Nucleus accumbens (tissue), 56 donors: ENCODE results near the gene KLHL36.
A peak's percentile ranks its signal among the peaks of the same experiment; 100 is the strongest.
"Not testable (repeated sequence)": the region's sequence is repeated elsewhere in the genome, so short reads cannot be mapped to it uniquely, and the experiment has no call there.

Experiments used
- DNase-seq, 56 donors: peaks; one replicate each; lab custom pipeline; 2025; lab: John Stamatoyannopoulos, UW

KLHL36 gene

DNA sequence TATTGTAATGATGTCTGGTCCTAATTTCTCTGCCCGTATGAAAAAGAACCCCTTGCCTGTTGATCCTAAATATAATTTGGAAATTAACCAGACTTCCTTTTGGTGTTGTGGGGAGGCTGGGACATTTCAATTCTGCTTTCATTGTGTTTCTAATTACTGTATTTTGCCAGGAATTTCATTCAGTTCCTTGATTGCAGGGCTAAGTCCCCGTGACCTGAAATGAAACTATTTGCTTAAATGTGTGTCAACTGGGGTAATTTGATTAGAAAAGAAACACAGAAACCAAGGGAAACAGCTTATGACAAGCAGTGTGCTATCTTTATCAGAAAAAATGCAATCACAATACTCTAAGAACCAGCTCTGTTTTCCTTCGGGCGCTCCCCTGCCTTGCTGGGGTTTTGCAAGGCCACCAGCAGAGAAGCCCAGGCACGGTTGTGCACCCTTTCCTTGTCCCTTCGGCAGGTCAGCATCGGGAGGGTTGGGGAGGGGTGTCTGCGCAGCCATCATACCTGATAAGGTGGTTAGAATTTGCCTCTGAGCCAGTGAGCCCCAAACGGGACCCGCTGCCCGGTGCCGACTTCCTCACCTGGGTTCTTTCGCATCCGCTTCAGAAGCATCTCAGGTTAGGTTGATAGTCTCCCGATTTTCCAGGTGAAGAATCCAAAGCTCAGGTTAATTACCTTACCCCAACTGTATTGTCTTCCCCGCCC lies 19.4 kb downstream of the KLHL36 start:
- no peak for DNase-seq

DNA sequence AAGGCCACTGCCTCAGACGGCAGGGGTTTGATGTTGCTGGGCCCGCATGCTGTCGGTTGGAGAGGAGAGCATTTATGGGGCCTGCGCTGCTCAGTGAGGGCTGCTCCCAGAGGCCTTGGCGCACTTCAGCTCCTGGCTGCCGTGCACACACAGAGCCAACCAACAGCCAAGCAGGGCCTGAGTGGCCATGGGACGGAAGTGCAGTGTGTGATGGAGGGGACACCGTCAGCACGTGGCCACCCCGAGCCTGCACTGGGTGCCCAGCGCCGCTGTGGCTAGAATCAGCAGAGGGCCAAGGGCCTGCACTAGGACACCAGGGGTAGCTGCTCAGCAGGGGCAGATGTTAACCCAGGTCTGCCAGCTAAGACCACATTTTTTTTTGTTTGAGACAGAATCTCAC lies 21.8 kb downstream of the KLHL36 start:
- no peak for DNase-seq

DNA sequence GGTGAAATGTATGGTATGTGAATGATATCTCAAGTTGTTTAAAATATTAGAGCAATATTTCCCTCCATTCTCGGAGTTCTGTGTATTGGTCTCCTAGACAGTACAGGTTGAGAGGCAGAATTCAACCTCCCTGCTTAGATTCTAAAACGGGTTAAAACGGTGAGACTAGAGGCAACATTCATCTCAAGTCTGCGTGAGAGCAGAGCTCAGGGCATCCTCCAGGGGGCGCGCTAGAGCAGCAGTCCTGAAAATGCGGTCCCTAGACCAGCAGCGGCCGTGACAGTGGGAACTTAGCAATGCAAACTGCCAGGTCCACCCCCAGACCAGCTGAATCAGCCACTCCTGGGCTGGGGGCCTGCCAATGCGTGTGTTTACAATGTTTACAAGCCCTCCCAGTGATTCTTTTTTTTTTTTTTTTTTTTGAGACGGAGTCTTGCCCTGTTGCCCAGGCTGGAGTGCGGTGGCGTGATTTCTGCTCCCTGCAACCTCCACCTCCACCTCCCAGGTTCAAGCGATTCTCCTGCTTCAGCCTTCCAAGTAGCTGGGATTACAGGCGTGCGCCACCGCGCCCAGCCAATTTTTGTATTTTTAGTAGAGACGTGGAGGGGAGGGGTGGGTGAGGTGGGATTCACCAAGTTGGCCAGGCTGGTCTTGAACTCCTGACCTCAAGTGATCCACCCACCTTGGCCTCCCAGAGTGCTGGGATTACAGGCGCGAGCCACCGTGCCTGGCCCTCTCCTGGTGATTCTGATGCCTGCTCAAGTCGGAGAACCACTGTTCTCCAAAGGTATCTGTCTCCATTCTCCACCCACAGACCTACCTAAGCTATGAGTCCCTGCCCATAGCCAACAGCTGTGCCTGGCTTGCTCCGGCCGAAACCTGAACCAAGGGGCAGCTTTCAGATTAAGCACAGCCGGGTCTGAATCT lies 24.2 kb downstream of the KLHL36 start:
- peak in 45 of 56 donors; percentile 1 to 81 (median 35) for DNase-seq

DNA sequence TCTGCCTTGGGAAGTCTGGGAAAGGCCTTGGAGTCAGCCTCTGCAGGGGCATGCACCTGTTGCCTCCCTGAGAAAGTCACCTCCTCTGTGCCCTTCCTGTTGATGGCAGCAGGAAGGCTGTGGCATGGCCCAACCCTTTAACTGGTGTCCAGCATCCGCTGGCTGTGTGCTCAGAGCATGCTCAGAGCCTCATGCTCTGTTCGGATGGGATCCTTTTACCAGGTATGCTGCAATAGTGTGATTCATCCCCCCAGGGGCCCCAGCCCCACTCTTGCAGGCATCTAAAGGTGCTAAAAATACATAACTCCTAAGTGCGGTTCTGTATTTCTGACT lies 24.9 kb downstream of the KLHL36 start:
- DNase-seq: no peak

DNA sequence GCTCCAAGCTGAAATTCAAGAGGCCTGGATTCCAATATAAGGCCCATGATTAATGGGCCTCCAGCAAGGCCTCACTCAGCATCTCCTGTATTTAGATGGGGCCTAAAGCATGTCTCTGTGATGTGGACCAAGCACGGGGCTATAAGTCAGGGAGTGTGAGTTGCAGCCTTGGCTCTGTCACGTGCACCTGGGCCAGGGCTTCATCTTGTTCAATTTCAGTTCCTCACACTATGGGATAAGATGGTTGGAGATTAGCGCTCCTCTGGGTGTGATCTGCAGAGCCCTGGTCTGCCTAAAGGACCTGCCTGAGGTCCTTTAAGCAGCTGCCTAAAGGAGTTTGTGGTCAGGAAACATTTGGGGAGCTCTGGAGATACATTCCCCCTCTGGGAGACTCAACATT lies 25.2 kb downstream of the KLHL36 start:
- DNase-seq: no peak

DNA sequence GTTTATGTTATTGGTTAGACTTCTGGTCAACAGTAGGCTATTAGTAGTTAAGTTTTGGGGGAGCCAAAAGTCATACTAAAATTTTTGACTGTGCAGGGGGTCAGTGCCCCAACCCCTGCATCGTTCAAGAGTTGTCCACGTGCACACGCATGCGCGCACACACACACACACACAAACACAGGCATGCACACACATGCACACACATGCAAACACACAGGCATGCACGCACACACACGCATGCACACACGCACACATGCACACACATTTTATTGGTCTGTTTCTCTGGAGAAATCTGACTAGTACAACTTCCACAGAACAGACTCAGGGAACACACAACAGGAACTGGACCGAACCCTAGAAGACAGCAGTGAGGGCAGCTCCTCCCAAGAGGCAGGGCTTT lies 27.1 kb downstream of the KLHL36 start:
- no peak for DNase-seq

DNA sequence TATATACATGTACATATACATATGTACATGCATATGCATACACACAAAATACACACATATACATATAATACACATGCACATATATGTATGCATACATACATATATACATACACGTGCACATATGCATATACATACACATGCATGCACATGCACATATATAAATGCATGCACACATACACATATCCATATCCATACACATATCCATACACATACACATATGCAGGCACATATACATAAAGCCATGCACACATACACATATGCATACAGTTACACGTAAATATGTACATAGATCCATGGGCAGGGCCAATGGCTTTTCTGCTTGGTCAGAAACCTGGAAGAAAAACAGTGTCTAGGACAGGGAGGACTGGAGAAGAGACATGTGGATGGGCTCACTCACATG lies 27.6 kb downstream of the KLHL36 start:
- DNase-seq: no peak

DNA sequence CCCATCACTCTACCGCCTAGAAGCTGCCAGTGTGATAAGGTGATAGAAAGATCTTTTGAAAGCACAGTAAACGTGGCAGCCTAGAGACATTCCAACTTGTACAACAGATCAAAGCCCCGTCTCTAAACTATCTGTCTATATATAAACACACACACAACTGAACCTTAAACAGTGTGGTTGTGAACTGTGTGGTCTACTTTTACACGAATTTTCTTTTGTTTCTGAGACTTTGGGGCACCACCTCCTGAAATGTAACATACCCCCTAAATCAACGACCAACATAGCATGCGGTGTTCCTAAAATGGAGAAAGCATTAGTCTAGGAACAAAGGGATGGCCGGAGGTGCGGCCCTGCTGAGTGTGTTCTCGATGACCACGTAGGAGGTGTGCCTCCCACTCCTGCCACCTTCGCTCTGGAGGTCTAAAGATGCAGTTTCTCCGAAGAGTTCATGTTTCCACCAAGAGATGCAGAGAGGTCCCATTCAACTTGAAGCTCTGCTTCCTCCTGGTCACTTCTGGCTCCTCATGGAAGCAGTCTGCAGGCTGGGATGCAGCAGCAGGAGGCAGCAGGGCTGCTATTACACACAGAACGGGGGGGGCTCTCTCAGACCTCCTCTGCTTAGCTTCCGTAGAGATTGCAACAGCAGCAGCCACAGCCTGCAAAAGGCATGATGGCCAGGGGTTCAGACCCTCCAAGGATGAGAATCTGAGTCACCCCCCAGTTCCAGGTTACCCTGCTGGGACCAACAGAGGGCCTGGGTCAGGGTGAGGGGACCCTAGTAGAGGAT lies 28.9 kb downstream of the KLHL36 start:
- DNase-seq: no peak

DNA sequence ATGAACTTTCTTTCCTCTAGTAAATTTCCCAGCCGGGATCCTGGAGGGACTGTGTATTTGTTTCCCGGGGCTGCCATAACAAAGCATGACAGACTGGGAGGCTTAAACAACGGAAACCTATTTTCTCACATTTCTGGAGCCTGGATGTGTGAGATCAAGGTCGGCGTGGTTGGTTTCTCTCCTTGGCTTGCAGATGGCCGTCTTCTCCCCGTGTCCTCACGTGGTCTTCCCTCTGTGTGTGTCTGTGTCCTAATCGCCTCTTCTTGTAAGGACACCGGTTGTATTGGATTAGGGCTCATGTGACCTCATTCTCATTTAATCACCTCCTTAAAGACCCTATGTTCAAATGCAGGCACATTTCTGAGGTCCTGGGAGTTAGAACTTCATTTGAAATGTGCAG lies 29.5 kb downstream of the KLHL36 start:
- no peak for DNase-seq

DNA sequence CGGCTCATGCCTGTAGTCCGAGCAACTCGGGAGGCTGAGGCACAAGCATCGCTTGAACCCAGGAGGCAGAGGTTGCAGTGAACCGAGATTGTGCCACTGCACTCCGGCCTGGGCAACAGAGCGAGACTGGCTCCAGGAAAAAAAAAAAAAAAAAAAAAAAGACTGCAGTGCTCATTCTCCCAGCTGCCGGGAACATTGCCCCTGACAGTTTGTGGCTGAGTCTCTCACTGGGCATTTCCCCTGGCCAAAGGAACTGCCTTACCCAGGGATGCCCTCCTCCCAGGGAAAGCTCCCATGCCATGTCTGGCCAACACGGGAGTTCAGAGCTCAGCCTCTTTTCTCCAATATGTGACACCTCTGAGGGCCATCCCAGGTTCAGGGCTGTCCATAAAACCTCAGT lies 30.2 kb downstream of the KLHL36 start:
- DNase-seq: no peak

DNA sequence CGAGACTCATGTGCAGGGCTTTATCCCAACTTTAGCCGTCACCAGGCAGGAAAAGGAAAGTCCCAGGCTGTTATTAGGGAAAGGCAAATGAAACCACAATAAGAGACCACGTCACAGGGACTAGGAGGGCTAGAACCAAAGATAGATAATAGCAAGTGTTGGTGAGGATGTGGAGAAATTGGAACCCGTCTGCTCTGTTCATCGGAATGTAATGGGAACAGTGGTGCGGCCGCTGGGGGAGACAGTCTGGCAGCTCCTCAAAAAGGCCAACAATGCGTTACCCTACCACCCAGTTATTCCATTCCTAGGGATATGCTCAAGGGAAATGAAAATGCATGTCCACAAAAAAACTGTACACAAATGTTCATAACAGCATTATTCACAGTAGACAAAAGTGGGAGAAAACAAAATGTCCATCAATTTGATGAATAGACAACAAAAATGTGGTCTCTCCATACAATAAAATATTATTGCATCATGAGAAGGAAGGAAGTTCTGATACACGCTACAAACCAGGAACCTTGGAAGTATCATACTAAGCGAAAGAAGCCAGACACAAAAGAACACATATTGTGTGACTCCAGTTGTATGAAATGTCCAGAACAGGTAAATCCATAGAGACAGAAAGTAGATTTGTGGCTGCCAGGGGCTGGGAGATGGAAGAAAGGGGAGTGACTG lies 32.0 kb downstream of the KLHL36 start:
- DNase-seq: no peak

DNA sequence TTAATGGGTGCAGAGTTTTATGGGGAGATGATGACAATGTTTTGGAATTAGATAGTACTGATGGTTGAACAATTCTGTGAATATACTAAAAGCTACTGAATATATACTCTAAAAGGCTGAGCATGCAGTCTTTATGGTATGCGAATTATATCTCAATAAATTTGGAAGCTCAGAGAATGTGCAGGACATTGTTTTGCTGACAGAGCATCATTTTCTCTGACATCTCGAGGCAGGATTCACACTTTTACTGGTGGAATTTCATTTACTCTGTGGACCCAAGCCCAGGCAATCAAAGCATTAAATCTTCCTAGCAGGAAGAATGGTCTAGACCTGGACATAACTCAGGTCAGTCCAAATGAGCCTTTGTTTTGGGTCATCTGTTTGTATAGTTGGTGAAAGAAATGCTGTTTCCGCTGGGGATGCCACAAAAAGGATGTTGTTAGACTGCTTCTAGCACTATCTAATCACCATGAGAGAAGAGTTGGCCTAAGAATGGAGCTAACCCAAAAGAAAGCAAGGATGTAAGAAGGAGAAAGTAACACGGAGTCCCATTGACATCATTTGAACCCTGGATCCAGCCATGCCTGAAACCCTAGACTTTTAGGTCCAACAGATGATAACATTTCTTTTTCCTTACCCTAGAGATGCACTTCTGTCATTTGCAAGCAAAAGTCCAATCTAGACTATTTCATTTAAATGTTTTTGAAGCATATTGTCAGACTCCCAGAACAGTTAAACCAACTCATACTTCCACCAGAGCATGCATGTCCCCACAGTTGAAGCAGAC lies 32.7 kb downstream of the KLHL36 start:
- no peak for DNase-seq

DNA sequence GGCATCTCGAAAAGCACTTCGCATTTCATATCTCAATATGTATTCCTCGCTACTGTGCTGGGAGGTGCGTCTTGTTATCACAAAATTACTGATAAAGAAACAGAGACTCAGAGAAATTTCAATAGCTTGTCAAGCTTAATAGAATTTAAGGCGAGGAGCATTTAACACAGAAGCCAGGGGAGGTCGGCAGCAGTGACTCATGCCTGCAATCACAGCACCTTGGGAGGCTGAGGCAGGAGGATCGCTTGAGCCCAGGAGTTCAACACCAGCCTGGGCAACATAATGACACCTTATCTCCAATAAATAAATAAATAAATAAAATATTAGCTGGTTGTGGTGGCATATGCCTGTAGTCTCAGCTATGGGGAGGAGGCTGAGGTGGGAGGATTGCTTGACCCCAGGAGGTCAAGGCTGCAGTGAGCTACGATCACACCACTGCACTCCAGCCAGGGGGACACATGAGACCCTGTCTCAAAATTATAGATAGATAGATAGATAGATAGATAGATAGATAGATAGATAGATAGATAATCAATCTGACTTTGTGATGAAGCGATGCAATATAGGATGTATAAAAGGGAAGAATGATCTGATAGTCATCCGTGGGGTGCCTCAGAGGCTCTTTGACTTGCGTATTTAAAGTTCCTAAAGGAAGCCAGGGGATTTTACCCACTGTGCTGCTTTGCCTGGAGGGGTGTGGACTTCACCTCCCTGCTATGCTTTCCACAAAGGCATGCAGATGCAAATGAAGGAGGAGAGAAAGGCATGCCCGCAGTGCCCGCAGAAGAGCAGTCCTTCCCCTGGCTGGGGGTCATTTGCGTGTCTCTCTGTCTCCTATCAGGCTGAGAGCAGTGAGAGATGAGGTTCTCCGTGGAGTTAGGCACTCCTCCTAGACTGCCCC lies 35.6 kb downstream of the KLHL36 start:
- no peak for DNase-seq

DNA sequence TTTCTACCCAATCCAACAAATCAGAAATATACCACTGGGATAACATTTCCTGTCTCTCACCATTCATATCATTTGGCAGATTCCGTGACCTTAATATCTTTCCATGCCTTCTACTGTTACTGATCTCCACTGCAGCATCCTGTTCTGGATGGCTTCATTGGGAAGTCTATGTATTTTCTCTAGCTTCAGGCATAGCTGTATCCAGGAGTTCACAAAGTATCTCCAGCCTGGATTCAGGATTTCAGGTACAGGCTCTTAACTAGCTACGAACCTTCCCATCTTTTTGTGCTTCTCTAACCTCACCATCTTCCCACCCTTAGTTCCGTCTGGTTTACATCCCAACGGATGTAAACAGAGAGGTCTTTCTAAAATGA lies 36.3 kb downstream of the KLHL36 start:
- no peak for DNase-seq

DNA sequence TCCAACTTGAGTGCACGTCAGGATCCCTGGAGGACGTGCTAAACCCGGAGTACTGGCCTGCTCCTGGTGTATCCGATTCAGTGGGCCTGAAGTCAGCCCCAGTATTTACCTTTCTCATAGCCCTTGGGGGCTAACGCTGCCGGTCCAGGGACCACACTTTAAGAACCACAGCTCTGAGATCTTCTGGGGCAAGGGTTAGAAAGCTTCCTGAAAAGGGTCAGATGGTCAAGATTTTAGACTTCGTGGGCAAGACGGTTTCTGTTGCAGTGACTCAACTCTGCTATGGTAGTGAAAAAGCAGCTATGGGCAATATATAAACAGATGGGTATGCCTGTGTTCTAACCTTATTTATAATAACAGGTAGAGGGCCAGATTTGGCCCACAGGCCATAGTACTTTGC lies 36.9 kb downstream of the KLHL36 start:
- no peak for DNase-seq

DNA sequence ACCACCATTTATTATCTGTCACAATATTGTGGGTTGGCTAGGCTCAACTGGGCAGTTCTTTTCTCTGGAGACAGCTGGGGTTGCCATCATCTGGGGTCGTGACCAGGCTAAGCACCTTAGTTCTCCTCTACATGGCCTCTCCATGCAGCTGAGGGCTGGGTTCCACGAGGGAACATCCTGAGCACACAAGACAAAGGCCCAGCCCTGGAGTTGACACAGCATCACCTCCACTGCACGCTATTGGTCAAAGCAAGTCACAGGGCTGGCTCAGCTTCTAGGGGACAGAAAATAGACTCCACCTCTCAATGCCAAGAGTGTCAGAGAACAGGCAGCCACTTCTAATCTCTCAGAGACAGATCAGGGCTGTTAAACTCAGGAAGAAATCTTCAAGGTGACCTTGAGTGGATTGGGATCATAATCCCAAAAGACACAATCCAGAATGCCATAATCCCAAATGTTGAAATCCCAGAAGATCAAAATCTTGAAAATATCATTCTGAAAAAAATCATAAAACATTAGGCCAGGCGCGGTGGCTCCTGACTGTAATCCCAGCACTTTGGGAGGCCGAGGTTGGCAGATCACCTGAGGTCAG lies 38.5 kb downstream of the KLHL36 start:
- no peak for DNase-seq

DNA sequence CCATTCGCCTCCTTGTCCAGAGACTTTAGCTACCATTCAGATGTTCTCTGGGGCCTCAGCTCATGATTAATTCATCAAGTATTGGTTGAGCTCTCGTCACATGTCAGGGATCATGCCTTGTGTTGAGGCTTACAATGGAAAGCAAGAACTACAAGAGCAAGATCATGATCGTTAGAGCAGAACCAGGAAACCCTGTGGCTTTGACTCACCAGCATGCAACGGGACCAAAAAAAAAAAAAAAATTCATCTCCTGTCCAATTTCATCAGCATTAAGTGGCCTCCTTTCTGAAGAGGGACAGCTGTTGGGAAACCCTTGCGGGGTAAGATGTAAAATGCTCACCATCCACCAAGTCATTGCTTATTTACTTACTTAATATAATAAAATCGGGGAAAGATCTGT lies 39.4 kb downstream of the KLHL36 start:
- DNase-seq: no peak

DNA sequence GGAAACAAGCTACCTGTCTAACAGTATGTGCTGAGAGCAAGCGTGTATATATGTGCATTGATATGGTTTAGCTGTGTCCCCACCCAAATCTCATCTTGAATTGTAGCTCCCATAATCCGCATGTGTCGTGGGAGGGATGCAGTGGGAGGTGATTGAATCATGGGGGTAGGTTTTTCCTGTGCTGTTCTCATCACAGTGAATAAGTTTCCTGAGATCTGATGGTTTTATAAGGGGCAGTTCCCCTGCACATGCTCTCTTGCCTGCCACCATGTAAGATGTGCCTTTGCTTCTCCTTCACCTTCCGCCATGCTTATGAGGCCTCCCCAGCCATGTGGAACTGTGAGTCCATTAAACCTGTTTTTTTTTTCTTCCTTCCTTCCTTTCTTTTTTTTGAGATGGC lies 39.9 kb downstream of the KLHL36 start:
- not testable (repeated sequence) for DNase-seq

DNA sequence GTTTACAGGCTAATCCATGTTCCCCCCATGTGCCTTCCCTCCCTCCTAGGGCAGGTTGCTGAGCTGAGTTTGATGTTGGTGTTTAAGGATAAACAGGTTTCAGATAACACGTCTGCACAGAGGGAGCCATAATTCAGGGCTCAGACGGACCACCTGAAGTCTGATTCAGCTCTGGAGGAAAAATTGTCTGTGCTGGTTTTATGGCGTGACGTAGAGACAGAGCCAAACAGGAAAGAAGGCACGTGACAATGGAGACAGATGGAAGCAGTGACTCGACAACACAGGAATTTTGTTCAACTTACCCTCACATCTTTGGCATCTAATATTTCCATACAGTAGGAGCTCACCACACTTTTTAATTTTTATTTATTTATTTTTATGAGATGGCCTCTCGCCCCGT lies 40.8 kb downstream of the KLHL36 start:
- DNase-seq: no peak
